ENCODE data around the gene SERAC1. TPM values are rescaled to one million over a fixed set of nuclear protein-coding genes. Genes with fewer than 3 reads are reported as not detected.

The SERAC1 gene
- total RNA-seq, 2 experiments from 2014 or later: 1.4 to 2.5 TPM

GRCh38 chr6:158205169-158205944 is 37.3 kb upstream of the SERAC1 start:
- no peak for DNase-seq
- H3K27me3 Mint-ChIP-seq: peaks cover 5% of the 10 kb centered on the region
- no peaks in the 10 kb centered on the region for H3K36me3 Mint-ChIP-seq (ENCODE audit: low read depth)
- no peak for ATAC-seq (ENCODE audit: poor library complexity)
- peaks cover 4% of the 10 kb centered on the region for H3K4me1 ChIP-seq (ENCODE audit: insufficient read depth, low read length)
- H3K36me3 ChIP-seq (ENCODE audit: insufficient read depth, low read length): no peaks in the 10 kb centered on the region
- H3K27ac ChIP-seq (ENCODE audit: low read depth in 1 of 2, low read length in 2 of 2): no peak overlapping the region
- no peak overlapping the region for H3K27ac Mint-ChIP-seq
- no peaks in the 10 kb centered on the region for H3K27me3 ChIP-seq (ENCODE audit: control insufficient read depth in 1 of 2, insufficient read depth in 2 of 2, low read length in 2 of 2)
- no peaks in the 10 kb centered on the region for H3K9me3 Mint-ChIP-seq
- ChIA-PET POLR2A (no interaction called here), CTCF (interaction anchor here (0.9 kb wide), 1 partner anchor 15 kb away, joined by 3 read pairs; no protein-coding TSS in a partner anchor)
- H3K4me3 Mint-ChIP-seq: no peak overlapping the region
- peaks cover 12% of the 10 kb centered on the region for H3K4me1 Mint-ChIP-seq (ENCODE audit: low read depth)
- H3K9me3 ChIP-seq (ENCODE audit: control insufficient read depth in 1 of 2, insufficient read depth in 1 of 2, low read length in 2 of 2): no peaks in the 10 kb centered on the region
- no peak overlapping the region for H3K4me3 ChIP-seq (ENCODE audit: low read length)
- TF ChIP-seq CTCF (IDR thresholded peaks at IDR 0.05): no peak
- intact Hi-C loops (cut with DNase I, micrococcal nuclease): no loop called here

GRCh38 chr6:158198461-158198860 is 30.4 kb upstream of the SERAC1 start:
- no peaks in the 10 kb centered on the region for H3K9me3 Mint-ChIP-seq
- H3K36me3 Mint-ChIP-seq (ENCODE audit: low read depth): peaks cover 24% of the 10 kb centered on the region
- no peak overlapping the region for H3K27ac ChIP-seq (ENCODE audit: low read depth in 1 of 2, low read length in 2 of 2)
- H3K27ac Mint-ChIP-seq: no peak overlapping the region
- POLR2A ChIA-PET: no interaction called here
- ATAC-seq (ENCODE audit: poor library complexity): no peak
- H3K27me3 ChIP-seq (ENCODE audit: control insufficient read depth in 1 of 2, insufficient read depth in 2 of 2, low read length in 2 of 2): no peaks in the 10 kb centered on the region
- no peak for TF ChIP-seq CTCF (IDR thresholded peaks at IDR 0.05)
- H3K36me3 ChIP-seq (ENCODE audit: insufficient read depth, low read length): no peaks in the 10 kb centered on the region
- H3K27me3 Mint-ChIP-seq: no peaks in the 10 kb centered on the region
- H3K4me3 ChIP-seq (ENCODE audit: low read length): no peak overlapping the region
- CTCF ChIA-PET: no interaction called here
- no peak for DNase-seq
- intact Hi-C loops (cut with DNase I, micrococcal nuclease): no loop called here
- no peak overlapping the region for H3K4me3 Mint-ChIP-seq
- H3K9me3 ChIP-seq (ENCODE audit: control insufficient read depth in 1 of 2, insufficient read depth in 1 of 2, low read length in 2 of 2): no peaks in the 10 kb centered on the region
- H3K4me1 Mint-ChIP-seq (ENCODE audit: low read depth): no peaks in the 10 kb centered on the region
- peaks cover 4% of the 10 kb centered on the region for H3K4me1 ChIP-seq (ENCODE audit: insufficient read depth, low read length)

- no peaks in the 10 kb centered on the region for H3K9me3 ChIP-seq (ENCODE audit: control insufficient read depth in 1 of 2, insufficient read depth in 1 of 2, low read length in 2 of 2)
- TF ChIP-seq CTCF (IDR thresholded peaks at IDR 0.05): no peak
- H3K4me3 ChIP-seq (ENCODE audit: low read length): no peak overlapping the region
- peaks cover 41% of the 10 kb centered on the region for H3K36me3 Mint-ChIP-seq (ENCODE audit: low read depth)
- DNase-seq (no peak), ATAC-seq (ENCODE audit: poor library complexity) (no peak)
- peaks cover 17% of the 10 kb centered on the region for H3K36me3 ChIP-seq (ENCODE audit: insufficient read depth, low read length)
- no peaks in the 10 kb centered on the region for H3K27me3 Mint-ChIP-seq
- ChIA-PET CTCF (no interaction called here), POLR2A (no interaction called here)
- H3K9me3 Mint-ChIP-seq: no peaks in the 10 kb centered on the region
- no peaks in the 10 kb centered on the region for H3K27me3 ChIP-seq (ENCODE audit: control insufficient read depth in 1 of 2, insufficient read depth in 2 of 2, low read length in 2 of 2)
- no peak overlapping the region for H3K27ac Mint-ChIP-seq
- intact Hi-C loops (cut with DNase I, micrococcal nuclease): no loop called here
- no peak overlapping the region for H3K27ac ChIP-seq (ENCODE audit: low read depth in 1 of 2, low read length in 2 of 2)
- H3K4me1 ChIP-seq (ENCODE audit: insufficient read depth, low read length): no peaks in the 10 kb centered on the region
- no peak overlapping the region for H3K4me3 Mint-ChIP-seq
- no peaks in the 10 kb centered on the region for H3K4me1 Mint-ChIP-seq (ENCODE audit: low read depth)
These were observed 26.6 kb upstream of the SERAC1 start for GRCh38 chr6:158194487-158195280.

Measured in CD4-positive, alpha-beta T cell (primary cell).